Kidney (tissue), 14 donors: ENCODE measurements around the gene VCL. TPM values are rescaled to one million over a fixed set of nuclear protein-coding genes. Genes with fewer than 3 reads are reported as not detected.
A peak's percentile ranks its signal among the peaks of the same experiment; 100 is the strongest.
"Not testable (repeated sequence)": the region's sequence is repeated elsewhere in the genome, so short reads cannot be mapped to it uniquely, and the experiment has no call there.

Source experiments
- DNase-seq, 5 donors: peaks; one replicate each; pipeline ENCODE4 v3.0.0-alpha.2; 2013 to 2020
- FAIRE-seq: peaks from 2 replicates; lab custom pipeline; 2012; peaks lifted over from hg19 to GRCh38; lab: Jason Lieb, UNC
- H3K27ac ChIP-seq, 2 donors: one replicate each; pipeline ENCODE4 v1.7.0; 2013; ENCODE audit warnings: low read depth in 2 of 2, low read length in 2 of 2, inconsistent platforms in 1 of 2
- H3K27me3 ChIP-seq: one replicate; pipeline ENCODE4 v1.7.1; 2013; ENCODE audit warnings: low read length, inconsistent platforms; ENCODE audit not compliant: control insufficient read depth, insufficient read depth
- H3K36me3 ChIP-seq, 3 donors: one replicate each; pipeline versions ENCODE4 v1.7.0 to v1.7.1; 2013; ENCODE audit warnings: low read length in 3 of 3, control low read depth in 1 of 3, inconsistent platforms in 1 of 3; ENCODE audit not compliant: insufficient read depth in 3 of 3, control insufficient read depth in 2 of 3
- H3K4me1 ChIP-seq, 3 donors: one replicate each; pipeline versions ENCODE4 v1.7.0 to v1.7.1; 2013; ENCODE audit warnings: low read length in 3 of 3, inconsistent platforms in 1 of 3, low read depth in 1 of 3; ENCODE audit not compliant: control insufficient read depth in 2 of 3, insufficient read depth in 2 of 3
- H3K4me3 ChIP-seq, 3 donors: one replicate each; pipeline versions ENCODE4 v1.7.0 to v1.8.1; 2013; ENCODE audit warnings: low read length in 3 of 3, control low read depth in 1 of 3, inconsistent platforms in 1 of 3
- H3K9ac ChIP-seq, 3 donors: one replicate each; pipeline versions ENCODE4 v1.7.0 to v1.7.1; 2013; ENCODE audit warnings: low read length in 3 of 3, control low read depth in 1 of 3, inconsistent platforms in 1 of 3
- H3K9me3 ChIP-seq, 3 donors: one replicate each; pipeline versions ENCODE4 v1.7.0 to v1.7.1; 2013; ENCODE audit warnings: low read length in 3 of 3, control low read depth in 1 of 3, inconsistent platforms in 1 of 3; ENCODE audit not compliant: control insufficient read depth in 2 of 3, insufficient read depth in 1 of 3
- CTCF ChIP-seq: IDR thresholded peaks from 3 replicates; pipeline ENCODE4 v1.5.1; 2012; ENCODE audit warnings: mild to moderate bottlenecking, moderate library complexity, borderline replicate concordance; ENCODE audit not compliant: insufficient read depth; ENCODE audit errors: extremely low read depth
- intact Hi-C: fragments of 100-400 bp; cut with DNase I; formaldehyde crosslinking; loops from one replicate; pipeline ENCODE4 v1.11.1; 2022
- polyA plus RNA-seq: library from polyadenylated mRNA; stranded (reverse); fragments of 350-450 nt; fragmentation: Illumina TruSeq; extraction: RNeasy Lipid Tissue Mini Kit (QIAGEN cat#74804); gene quantifications from one replicate; pipeline ENCODE4 v1.2.3, GENCODE V29; 2014; ENCODE audit warnings: low read depth, low replicate concordance; ENCODE audit not compliant: insufficient read depth
- total RNA-seq: library from RNA; stranded (reverse); fragmentation: NEBNext Ultra II Directional; extraction: Animal tissue kit (Norgen Biotek cat#: 25700); gene quantifications from one replicate; pipeline ENCODE4 v1.2.1, GENCODE V29; 2021
- donor health status: control.
- donor health status: control.
- donor health status: control.
- donor health status: control.
- donor health status: control.
- donor health status: DM: yes; HTN: yes; CAD: no.
- donor health status: Normal renal cell carcinoma (clear cell type).

VCL gene
- total and polyA plus RNA-seq, 2 donors from 2014 or later, result 23.8 to 167 TPM

DNA sequence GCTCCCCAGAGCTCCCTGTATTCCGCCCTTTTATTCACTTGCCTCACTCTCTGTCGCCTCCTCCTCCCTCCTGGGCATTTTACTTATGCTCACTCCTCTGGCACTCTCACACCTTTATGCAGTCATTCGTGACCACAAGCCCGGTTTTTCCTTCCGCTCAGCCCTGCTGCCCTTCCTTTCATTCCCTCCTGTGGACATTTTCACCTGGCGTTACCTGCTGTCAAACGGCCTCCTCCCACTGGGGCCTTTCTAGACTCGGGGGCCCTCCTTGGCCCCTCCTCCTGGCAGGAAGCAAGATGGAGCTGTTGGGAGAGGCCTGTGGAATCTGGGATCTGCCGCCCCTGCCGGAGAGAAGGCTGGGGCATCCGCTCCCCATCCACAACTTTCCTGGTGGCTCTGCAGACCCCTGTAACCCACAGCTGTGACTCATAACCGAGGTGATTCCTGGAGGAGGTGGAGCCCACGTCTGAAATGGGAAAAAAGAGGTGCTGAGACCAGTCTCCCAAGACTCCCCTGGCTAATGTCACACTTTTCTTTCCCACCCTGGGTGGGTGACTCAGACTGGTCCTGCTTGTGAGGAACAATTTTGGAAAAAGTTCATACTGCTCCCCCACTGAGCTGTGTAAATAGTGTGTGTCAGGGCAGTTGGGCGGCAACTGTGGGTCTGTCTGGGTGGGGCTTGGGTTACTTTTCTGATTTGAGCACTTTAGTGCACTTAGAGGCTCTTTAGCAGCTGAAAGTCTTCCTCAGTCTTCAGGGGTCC, 1.2 kb downstream of the VCL start:
- intact Hi-C loops, result no loop called here
- no peak for FAIRE-seq
- peak overlapping the region; percentile 86 to 97 (median 94) for H3K9ac ChIP-seq

GRCh38 chr10:73999703-74000102, 1.8 kb downstream of the VCL start:
- H3K36me3 ChIP-seq, result no peaks in the 10 kb centered on the region
- intact Hi-C loops, result no loop called here
- H3K4me1 ChIP-seq, result peaks cover 0 to 13% (median 4%) of the 10 kb centered on the region in 3 donors
- no peak for FAIRE-seq
- H3K9ac ChIP-seq, result peak overlapping the region; percentile 86 to 97 (median 94)
- DNase-seq, result peak in 2 of 5 donors; percentile 39 to 54
- peak overlapping the region; percentile 87 to 97 (median 89) for H3K4me3 ChIP-seq
- H3K9me3 ChIP-seq, result no peaks in the 10 kb centered on the region
- no peak for TF ChIP-seq CTCF
- H3K27me3 ChIP-seq, result no peaks in the 10 kb centered on the region
- H3K27ac ChIP-seq, result peak overlapping the region in 1 of 2 donors; percentile 89

More for the DNA sequence above, 1.2 kb downstream of the VCL start:
- Histone ChIP-seq H3K4me3 (peak overlapping the region; percentile 87 to 97 (median 89)), H3K27ac (peak overlapping the region; percentile 89 to 95), H3K4me1 (peaks cover 0 to 13% (median 4%) of the 10 kb centered on the region in 3 donors), H3K27me3 (no peaks in the 10 kb centered on the region), H3K36me3 (no peaks in the 10 kb centered on the region), H3K9me3 (no peaks in the 10 kb centered on the region)
- TF ChIP-seq CTCF, result peak; percentile 22
- DNase-seq, result peak; percentile 87 to 95 (median 94)

GRCh38 chr10:74000244-74000643, 2.3 kb downstream of the VCL start:
- H3K9me3 ChIP-seq, H3K9ac ChIP-seq, H3K36me3 ChIP-seq, intact Hi-C loops, H3K27me3 ChIP-seq, DNase-seq, H3K27ac ChIP-seq, FAIRE-seq: not testable (repeated sequence)
- Histone ChIP-seq H3K4me1 (peaks cover 0 to 13% (median 4%) of the 10 kb centered on the region in 3 donors), H3K4me3 (peak overlapping the region in 2 of 3 donors; percentile 89 to 97)

- Histone ChIP-seq H3K4me3 (peak overlapping the region in 2 of 3 donors; percentile 23 to 24), H3K4me1 (peaks cover 0 to 13% (median 4%) of the 10 kb centered on the region in 3 donors), H3K9me3 (no peaks in the 10 kb centered on the region), H3K9ac (peak overlapping the region in 2 of 3 donors; percentile 10 to 12), H3K36me3 (no peaks in the 10 kb centered on the region), H3K27me3 (no peaks in the 10 kb centered on the region), H3K27ac (no peak overlapping the region)
- no peak for TF ChIP-seq CTCF
- FAIRE-seq (no peak), DNase-seq (no peak)
- intact Hi-C loops, result no loop called here
Observed at GRCh38 chr10:74000892-74001669, 3.2 kb downstream of the VCL start.
